Ovary (tissue), 9 donors: ENCODE data around the gene SLC2A6. TPM values are rescaled to one million over a fixed set of nuclear protein-coding genes. Genes with fewer than 3 reads are reported as not detected.
A peak's percentile ranks its signal among the peaks of the same experiment; 100 is the strongest.

Experiments
- DNase-seq, 5 donors: peaks; one replicate each; pipeline ENCODE4 v3.0.0-alpha.2; 2019 to 2020
- H3K27ac ChIP-seq, 2 donors: fragments of 200-600 bp; one replicate each; pipeline versions ENCODE4 v1.5.1 to v1.8.0; 2019 to 2022
- H3K27me3 ChIP-seq: fragments of 200-600 bp; one replicate; pipeline ENCODE4 v1.8.0; 2022
- H3K36me3 ChIP-seq: fragments of 200-600 bp; sonication (generic); one replicate; pipeline ENCODE4 v1.5.1; 2019
- H3K4me1 ChIP-seq: one replicate; pipeline ENCODE4 v1.8.1; 2013; ENCODE audit warnings: mild to moderate bottlenecking, moderate library complexity; ENCODE audit not compliant: insufficient read depth
- H3K4me3 ChIP-seq: fragments of 200-600 bp; sonication (generic); one replicate; pipeline ENCODE4 v1.5.1; 2017
- H3K9me3 ChIP-seq, 2 donors: fragments of 200-600 bp in 1 of 2; sonication (generic) in 1 of 2; one replicate each; pipeline versions ENCODE4 v1.5.1 to v1.8.1; 2013 to 2019; ENCODE audit warnings: mild to moderate bottlenecking in 1 of 2, moderate library complexity in 1 of 2
- EP300 ChIP-seq: sonication (generic); formaldehyde crosslinking; IDR thresholded peaks from one replicate; pipeline ENCODE4 v1.6.1; 2017; ENCODE audit warnings: antibody characterized with exemption
- POLR2A ChIP-seq: fragments of 450-650 bp; IDR thresholded peaks from one replicate; pipeline ENCODE4 v1.6.1; 2017; ENCODE audit warnings: antibody characterized with exemption, mild to moderate bottlenecking, moderate library complexity
- WGBS, 3 donors: extraction: QIAGEN DNeasy Blood & Tissue Kit in 1 of 3; methylation state at CpG; one replicate each; pipeline versions ENCODE4 v1.1.5 to v1.1.7; 2013 to 2017; 5-methylcytosine and 5-hydroxymethylcytosine counted together
- intact Hi-C, 4 donors: fragments of 100-400 bp; cut with DNase I; formaldehyde crosslinking; loops; one replicate each; pipeline versions ENCODE4 v1.11.0 to v1.15.1; 2022 to 2023
- polyA plus RNA-seq, 2 donors: library from polyadenylated mRNA; stranded (reverse); fragments of 200-250 nt in 1 of 2; fragments of 350-450 nt in 1 of 2; fragmentation: Illumina TruSeq in 1 of 2; extraction: RNeasy Lipid Tissue Mini Kit (QIAGEN cat#74804) in 1 of 2; gene quantifications; one replicate each; pipeline ENCODE4 v1.2.3, GENCODE V29; 2013 to 2014
- total RNA-seq, 7 donors: library from RNA; depleted of rRNA in 2 of 7; stranded (reverse); fragments of >200 nt in 2 of 7; fragmentation: NEBNext Ultra II Directional in 3 of 7; extraction: Animal tissue kit (Norgen Biotek cat#: 25700) in 3 of 7; gene quantifications; one replicate each; pipeline versions ENCODE4 v1.1.0 to v1.2.4, GENCODE V29; 2016 to 2023
- TF ChIP-seq, protein P1 (sequence below), 3 donors: fragments of 450-650 bp in 2 of 3; fragments of 200-600 bp in 1 of 3; IDR thresholded peaks; one replicate each; pipeline versions ENCODE4 v1.5.1 to v1.8.0; 2016 to 2022; ENCODE audit warnings: antibody characterized with exemption in 3 of 3, mild to moderate bottlenecking in 1 of 3
- donor health status: DM: no; HTN: no; CAD: no; lungs with moderate emphysema.
- donor health status: DM: no; HTN: no; CAD: no.
- donor health status: Bipolar disorder and iron deficiency.
- donor health status: DM: yes; HTN: yes; CAD: no.
- donor health status: DM: no; HTN: no; CAD: no.
- donor health status: DM: yes; HTN: yes; CAD: no.

Gene SLC2A6
- total and polyA plus RNA-seq, 9 donors: 0.37 to 7.4 (median 0.94) TPM

DNA sequence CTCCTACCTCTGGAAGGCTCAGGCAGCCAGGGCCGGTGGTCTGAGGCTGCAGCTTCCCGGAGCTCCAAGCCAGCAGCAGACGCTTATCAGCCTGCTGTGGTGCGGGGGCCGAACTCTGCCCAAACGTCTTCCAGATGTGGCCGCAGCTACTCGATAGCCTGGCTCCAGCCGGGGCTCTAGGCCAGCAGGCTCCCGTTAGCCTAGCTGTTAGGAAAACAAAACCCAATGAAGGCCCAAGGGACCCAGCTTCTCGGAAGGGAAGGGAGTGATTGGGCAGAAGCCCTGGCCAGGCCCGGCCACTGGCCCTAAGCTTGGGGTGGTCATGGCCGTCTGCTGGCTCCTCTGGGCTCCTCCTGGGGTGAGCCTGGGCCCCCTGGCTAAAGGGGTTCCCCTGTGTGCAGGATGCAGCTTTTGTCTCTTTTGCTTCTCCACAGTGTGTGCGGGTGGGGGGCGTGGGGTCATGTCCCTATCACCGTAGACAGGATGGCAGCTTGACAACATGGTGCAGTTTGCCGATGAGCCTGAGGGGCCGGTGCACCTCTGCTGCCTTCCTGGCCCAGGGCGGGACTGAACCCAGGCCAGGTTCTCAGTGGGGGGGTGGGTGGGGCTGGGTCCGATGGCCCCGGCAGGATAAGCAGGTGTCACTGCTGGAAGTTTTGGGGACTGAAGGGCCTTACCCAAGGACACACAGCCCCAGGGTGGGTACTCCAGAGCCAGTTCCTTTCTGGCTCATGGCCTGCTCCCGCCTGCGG lies 27.2 kb upstream of the SLC2A6 start:
- peak; percentile 76 to 88 (median 82) for DNase-seq

DNA sequence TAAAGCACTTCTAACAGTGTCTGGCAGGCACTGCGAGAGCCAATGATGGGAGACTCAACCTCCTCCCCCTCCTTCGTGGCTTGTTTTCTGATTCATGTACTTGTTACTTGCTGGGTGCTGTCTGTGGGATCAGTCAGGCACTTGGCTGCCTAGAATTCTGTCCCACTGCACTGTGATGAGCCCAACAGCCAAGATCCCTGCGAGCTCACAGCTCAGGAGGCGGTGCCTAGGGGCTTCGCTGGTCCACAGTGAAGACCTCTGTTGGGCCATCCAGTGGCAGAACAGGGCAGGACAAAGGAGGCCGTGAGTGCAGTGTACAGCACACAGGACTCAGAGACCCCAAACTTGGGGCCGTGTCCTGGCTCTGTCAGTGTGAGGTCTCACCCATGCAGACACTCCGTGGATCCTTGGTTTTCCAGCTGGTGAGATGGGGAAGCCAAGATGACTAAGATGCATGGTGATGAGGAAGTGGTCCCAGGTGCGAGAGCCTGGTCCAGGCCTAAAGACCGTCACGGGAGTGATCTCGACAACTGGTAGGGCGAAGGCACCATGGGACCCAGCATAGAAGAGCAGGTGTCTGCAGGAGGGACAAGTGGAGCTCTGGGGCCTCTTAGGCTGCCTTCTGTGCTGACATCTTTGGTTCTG lies 26.4 kb upstream of the SLC2A6 start:
- 68 to 77% (median 74%) methylated on average over 13 of the region's 13 CpGs for WGBS, 3 donors
- no peaks in the 10 kb centered on the region for H3K27me3 ChIP-seq
- intact Hi-C loops: no loop called here
- H3K36me3 ChIP-seq: no peaks in the 10 kb centered on the region
- peak overlapping the region in 1 of 2 donors; percentile 68 for H3K27ac ChIP-seq
- TF ChIP-seq, protein P1, sequence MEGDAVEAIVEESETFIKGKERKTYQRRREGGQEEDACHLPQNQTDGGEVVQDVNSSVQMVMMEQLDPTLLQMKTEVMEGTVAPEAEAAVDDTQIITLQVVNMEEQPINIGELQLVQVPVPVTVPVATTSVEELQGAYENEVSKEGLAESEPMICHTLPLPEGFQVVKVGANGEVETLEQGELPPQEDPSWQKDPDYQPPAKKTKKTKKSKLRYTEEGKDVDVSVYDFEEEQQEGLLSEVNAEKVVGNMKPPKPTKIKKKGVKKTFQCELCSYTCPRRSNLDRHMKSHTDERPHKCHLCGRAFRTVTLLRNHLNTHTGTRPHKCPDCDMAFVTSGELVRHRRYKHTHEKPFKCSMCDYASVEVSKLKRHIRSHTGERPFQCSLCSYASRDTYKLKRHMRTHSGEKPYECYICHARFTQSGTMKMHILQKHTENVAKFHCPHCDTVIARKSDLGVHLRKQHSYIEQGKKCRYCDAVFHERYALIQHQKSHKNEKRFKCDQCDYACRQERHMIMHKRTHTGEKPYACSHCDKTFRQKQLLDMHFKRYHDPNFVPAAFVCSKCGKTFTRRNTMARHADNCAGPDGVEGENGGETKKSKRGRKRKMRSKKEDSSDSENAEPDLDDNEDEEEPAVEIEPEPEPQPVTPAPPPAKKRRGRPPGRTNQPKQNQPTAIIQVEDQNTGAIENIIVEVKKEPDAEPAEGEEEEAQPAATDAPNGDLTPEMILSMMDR (IDR thresholded peaks at IDR 0.05): no peak
- TF ChIP-seq POLR2A (no peak), EP300 (no peak)
- no peaks in the 10 kb centered on the region for H3K9me3 ChIP-seq
- H3K4me3 ChIP-seq: no peak overlapping the region
- peaks cover 20% of the 10 kb centered on the region for H3K4me1 ChIP-seq
- DNase-seq: peak in 1 of 5 donors; percentile 35

More for the DNA sequence above, 27.2 kb upstream of the SLC2A6 start:
- intact Hi-C loops: no loop called here
- TF ChIP-seq, protein P1 (IDR thresholded peaks at IDR 0.05): no peak
- TF ChIP-seq POLR2A: no peak
- TF ChIP-seq EP300: no peak
- Histone ChIP-seq H3K4me1 (peaks cover 20% of the 10 kb centered on the region), H3K4me3 (no peak overlapping the region), H3K36me3 (no peaks in the 10 kb centered on the region), H3K9me3 (no peaks in the 10 kb centered on the region), H3K27me3 (no peaks in the 10 kb centered on the region), H3K27ac (peak overlapping the region in 1 of 2 donors; percentile 68)
- 7 to 18% (median 12%) methylated on average over 16 to 23 of the region's 23 CpGs for WGBS, 3 donors

DNA sequence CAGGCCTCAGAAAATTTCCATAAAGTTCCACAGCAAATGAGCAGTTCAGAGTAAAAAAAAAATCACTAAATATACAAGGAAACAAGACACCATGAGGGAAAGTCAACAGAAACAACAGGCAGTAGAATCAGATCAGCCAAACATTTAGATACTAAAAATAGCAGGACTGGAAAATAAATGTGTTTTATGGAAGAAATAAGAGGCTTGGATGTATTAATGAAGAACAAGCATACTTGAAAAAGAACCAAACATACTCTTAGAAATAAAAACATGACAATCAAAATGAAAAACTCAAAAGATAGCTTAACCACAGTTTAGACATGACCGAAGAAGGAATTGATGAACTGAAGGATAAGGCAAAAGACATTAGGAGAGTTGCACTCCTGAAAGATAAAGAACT lies 23.2 kb upstream of the SLC2A6 start:
- intact Hi-C loops: no loop called here
- 98 to 100% (median 99%) methylated on average over 1 of the region's 1 CpG for WGBS, 3 donors
- Histone ChIP-seq H3K36me3 (no peaks in the 10 kb centered on the region), H3K4me3 (no peak overlapping the region), H3K27ac (no peak overlapping the region), H3K4me1 (peaks cover 15% of the 10 kb centered on the region), H3K27me3 (no peaks in the 10 kb centered on the region), H3K9me3 (no peaks in the 10 kb centered on the region)
- no peak for DNase-seq
- TF ChIP-seq POLR2A: no peak
- no peak for TF ChIP-seq EP300
- TF ChIP-seq, protein P1 (IDR thresholded peaks at IDR 0.05): no peak

DNA sequence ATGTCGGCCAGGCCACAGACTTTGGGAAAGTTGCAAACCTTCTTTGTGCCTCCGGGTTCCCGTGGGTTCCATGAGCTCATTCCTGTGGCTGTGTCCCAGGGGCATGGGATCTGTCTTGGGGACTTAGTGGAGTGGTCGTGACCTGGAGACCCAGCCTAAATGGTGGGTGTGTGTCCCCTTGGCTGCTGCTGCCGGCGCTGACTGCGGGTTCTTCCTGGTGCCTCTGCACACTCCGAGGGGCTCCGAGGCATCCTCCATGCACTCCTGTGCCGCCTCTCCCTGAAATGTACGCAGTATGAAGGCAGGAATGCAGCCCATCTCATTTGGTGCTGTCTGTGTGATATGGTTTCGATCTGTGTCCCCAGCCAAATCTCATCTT lies 21.0 kb upstream of the SLC2A6 start:
- no peak overlapping the region for H3K27ac ChIP-seq
- DNase-seq: peak in 1 of 5 donors; percentile 19
- no peaks in the 10 kb centered on the region for H3K27me3 ChIP-seq
- H3K4me1 ChIP-seq: no peaks in the 10 kb centered on the region
- H3K4me3 ChIP-seq: no peak overlapping the region
- intact Hi-C loops: no loop called here
- no peaks in the 10 kb centered on the region for H3K9me3 ChIP-seq
- H3K36me3 ChIP-seq: no peaks in the 10 kb centered on the region
- WGBS, 3 donors: 83 to 90% (median 83%) methylated on average over 11 to 12 of the region's 12 CpGs
- TF ChIP-seq, protein P1 (IDR thresholded peaks at IDR 0.05): no peak
- TF ChIP-seq POLR2A (no peak), EP300 (no peak)
